B cell (primary cell): Measurements from ENCODE around the gene CHTF18. TPM values are rescaled to one million over a fixed set of nuclear protein-coding genes. Genes with fewer than 3 reads are reported as not detected.

Experiments
- ATAC-seq: fragments of 200-7000 bp; cut with Tn5 transposase; one replicate; pipeline ENCODE4 v1.10.0; 2021; ENCODE audit warnings: low read depth, mild to moderate bottlenecking, moderate number of reproducible peaks, moderate library complexity
- CTCF ChIA-PET: fragments of 350-600 bp; sonication (Branson Sonifier 250); formaldehyde crosslinking; loops from one replicate; lab custom pipeline; 2021; ENCODE audit warnings: antibody characterized with exemption, inconsistent platforms; lab: Charles Lee
- POLR2A ChIA-PET: fragments of 350-600 bp; sonication (Branson Sonifier 250); formaldehyde crosslinking; loops from one replicate; lab custom pipeline; 2021; ENCODE audit warnings: antibody characterized with exemption; lab: Charles Lee
- DNase-seq: peaks from one replicate; pipeline ENCODE4 v3.0.0; 2013
- H2AFZ ChIP-seq: 2 replicates; pipeline ENCODE4 v1.6.1; 2012; ENCODE audit warnings: mild to moderate bottlenecking, low read depth, low read length; ENCODE audit not compliant: insufficient read depth, poor library complexity, severe bottlenecking
- H3K27ac ChIP-seq, 2 donors: 1 replicate in 1 of 2; 2 replicates in 1 of 2; pipeline ENCODE4 v1.5.1; 2012 to 2013; ENCODE audit warnings: low read length in 2 of 2, mild to moderate bottlenecking in 2 of 2, moderate library complexity in 1 of 2
- H3K27me3 ChIP-seq, 4 experiments: fragments of 200-600 bp in 1 of 4; sonication (generic) in 1 of 4; replicated peaks in 1 of 4; 1 replicate in 2 of 4; 2 replicates in 2 of 4; pipeline versions ENCODE4 v1.6.1 to v1.7.0; 2013 to 2016; ENCODE audit warnings: low read length in 3 of 4, mild to moderate bottlenecking in 2 of 4, mixed read lengths in 1 of 4, moderate library complexity in 1 of 4; ENCODE audit not compliant: insufficient read depth in 4 of 4, control insufficient read depth in 3 of 4; ENCODE audit errors: control extremely low read depth in 1 of 4
- H3K36me3 ChIP-seq, 2 experiments: replicated peaks in 1 of 2; 1 replicate in 1 of 2; 2 replicates in 1 of 2; pipeline versions ENCODE4 v1.6.1 to v1.7.1; 2013; ENCODE audit warnings: low read length in 1 of 2; ENCODE audit not compliant: insufficient read depth in 2 of 2, control insufficient read depth in 1 of 2; ENCODE audit errors: control extremely low read depth in 1 of 2, extremely low read depth in 1 of 2
- H3K4me1 ChIP-seq, 2 donors: fragments of 200-600 bp in 1 of 2; sonication (generic) in 1 of 2; 1 replicate in 1 of 2; 2 replicates in 1 of 2; pipeline versions ENCODE4 v1.5.1 to v1.6.1; 2013 to 2017; ENCODE audit warnings: low read length in 2 of 2; ENCODE audit not compliant: control insufficient read depth in 2 of 2, insufficient read depth in 2 of 2
- H3K4me2 ChIP-seq: replicated peaks from 2 replicates; pipeline ENCODE3; 2012; ENCODE audit warnings: mild to moderate bottlenecking, low read depth, low read length; ENCODE audit not compliant: poor library complexity, severe bottlenecking
- H3K4me3 ChIP-seq, 5 experiments: fragments of 200-600 bp in 1 of 5; sonication (generic) in 1 of 5; 1 replicate in 3 of 5; 2 replicates in 2 of 5; pipeline versions ENCODE4 v1.5.1 to v1.7.0; 2011 to 2016; ENCODE audit warnings: low read length in 4 of 5, mild to moderate bottlenecking in 4 of 5, low read depth in 2 of 5, control low read depth in 1 of 5, moderate library complexity in 1 of 5; ENCODE audit not compliant: insufficient read depth in 1 of 5; ENCODE audit errors: control extremely low read depth in 1 of 5, extremely low read depth in 1 of 5
- H3K79me2 ChIP-seq: fragments of 200-600 bp; sonication (generic); one replicate; pipeline ENCODE4 v1.6.0; 2016; ENCODE audit warnings: low read length; ENCODE audit not compliant: control insufficient read depth, insufficient read depth
- H3K9ac ChIP-seq: fragments of 200-600 bp; sonication (generic); 2 replicates; pipeline ENCODE4 v1.6.1; 2017; ENCODE audit warnings: mild to moderate bottlenecking, low read length, moderate library complexity
- H3K9me3 ChIP-seq, 3 donors: one replicate each; pipeline versions ENCODE4 v1.6.1 to v1.7.1; 2013; ENCODE audit warnings: low read length in 2 of 3; ENCODE audit not compliant: control insufficient read depth in 2 of 3, insufficient read depth in 1 of 3; ENCODE audit errors: control extremely low read depth in 1 of 3
- H4K20me1 ChIP-seq: 2 replicates; pipeline ENCODE4 v1.6.0; 2012; ENCODE audit warnings: mild to moderate bottlenecking, low read length; ENCODE audit not compliant: insufficient read depth, control insufficient read depth, poor library complexity, severe bottlenecking
- H3K27ac Mint-ChIP-seq: one replicate; pipeline ENCODE4 v1.8.0; 2021; ENCODE audit warnings: mixed read lengths
- H3K27me3 Mint-ChIP-seq: one replicate; pipeline ENCODE4 v1.8.0; 2021; ENCODE audit warnings: mixed read lengths
- H3K4me1 Mint-ChIP-seq: one replicate; pipeline ENCODE4 v1.8.0; 2021; ENCODE audit warnings: mixed read lengths
- H3K4me3 Mint-ChIP-seq: one replicate; pipeline ENCODE4 v1.8.0; 2021; ENCODE audit warnings: mixed read lengths
- H3K9me3 Mint-ChIP-seq: one replicate; pipeline ENCODE4 v1.8.0; 2022; ENCODE audit warnings: mixed read lengths; ENCODE audit not compliant: insufficient read depth
- EZH2 ChIP-seq: IDR thresholded peaks from 2 replicates; pipeline ENCODE4 v1.6.1; 2012; ENCODE audit warnings: borderline replicate concordance, low read depth, mild to moderate bottlenecking, moderate library complexity, low read length; ENCODE audit not compliant: insufficient read depth, poor library complexity, severe bottlenecking
- WGBS: methylation state at CpG from one replicate; pipeline ENCODE4 v1.1.5; 2013; ENCODE audit warnings: missing lambda C conversion rate; ENCODE audit not compliant: insufficient coverage; 5-methylcytosine and 5-hydroxymethylcytosine counted together
- intact Hi-C: fragments of 100-400 bp; cut with micrococcal nuclease; formaldehyde crosslinking; loops from one replicate; pipeline ENCODE4 v1.10.0; 2022
- polyA plus RNA-seq: library from polyadenylated mRNA; depleted of rRNA; stranded (reverse); fragments of >200 nt; gene quantifications from 2 replicates; pipeline ENCODE4 v1.2.3, GENCODE V29; 2012
- total RNA-seq, 2 donors: library from RNA; stranded (reverse); fragments of 120-200 nt in 1 of 2; gene quantifications; 1 replicate in 1 of 2; 2 replicates in 1 of 2; pipeline versions ENCODE4 v1.2.3 to v1.2.4, GENCODE V29; 2013 to 2022
- TF ChIP-seq, protein P1 (sequence below): fragments of 200-600 bp; IDR thresholded peaks from one replicate; pipeline ENCODE4 v1.8.0; 2022; ENCODE audit warnings: antibody characterized with exemption, mild to moderate bottlenecking

Gene CHTF18
- total and polyA plus RNA-seq, 2 donors (not counting 1 experiment from before 2014, with no cell fraction given): 72.3 to 76.1 TPM

DNA sequence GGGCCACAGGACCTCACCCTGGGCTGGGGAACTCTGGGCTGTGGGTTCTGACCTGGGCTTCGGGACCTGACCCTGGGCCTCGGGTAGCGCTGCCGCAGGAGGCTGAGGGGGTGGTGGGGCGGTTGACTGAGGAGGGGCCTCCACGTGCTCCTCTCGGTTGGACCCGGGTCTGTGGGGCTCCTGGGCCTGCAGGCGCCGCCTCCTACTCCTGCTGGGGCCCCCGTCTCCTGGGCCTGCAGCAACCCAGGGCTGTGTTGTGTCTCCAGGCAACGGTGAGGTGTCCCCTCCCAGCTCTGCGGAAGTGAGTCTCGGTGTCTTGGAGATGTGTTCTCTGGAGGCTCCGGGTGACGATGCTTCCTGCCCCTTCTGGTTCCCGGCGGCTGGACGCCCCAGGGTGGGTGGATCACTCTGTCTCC lies 53.6 kb downstream of the CHTF18 start:
- H3K36me3 ChIP-seq: no peaks in the 10 kb centered on the region
- H3K4me3 Mint-ChIP-seq: no peak overlapping the region
- ChIA-PET CTCF (no interaction called here), POLR2A (no interaction called here)
- peaks cover 3% of the 10 kb centered on the region for H3K27me3 Mint-ChIP-seq
- ATAC-seq: no peak
- no peaks in the 10 kb centered on the region for H4K20me1 ChIP-seq
- no peaks in the 10 kb centered on the region for H3K9me3 Mint-ChIP-seq
- H3K79me2 ChIP-seq: no peaks in the 10 kb centered on the region
- peaks cover 0 to 3% (median 0%) of the 10 kb centered on the region in 4 experiments for H3K27me3 ChIP-seq
- no peak overlapping the region for H2AFZ ChIP-seq
- no peak for DNase-seq
- TF ChIP-seq, protein P1, sequence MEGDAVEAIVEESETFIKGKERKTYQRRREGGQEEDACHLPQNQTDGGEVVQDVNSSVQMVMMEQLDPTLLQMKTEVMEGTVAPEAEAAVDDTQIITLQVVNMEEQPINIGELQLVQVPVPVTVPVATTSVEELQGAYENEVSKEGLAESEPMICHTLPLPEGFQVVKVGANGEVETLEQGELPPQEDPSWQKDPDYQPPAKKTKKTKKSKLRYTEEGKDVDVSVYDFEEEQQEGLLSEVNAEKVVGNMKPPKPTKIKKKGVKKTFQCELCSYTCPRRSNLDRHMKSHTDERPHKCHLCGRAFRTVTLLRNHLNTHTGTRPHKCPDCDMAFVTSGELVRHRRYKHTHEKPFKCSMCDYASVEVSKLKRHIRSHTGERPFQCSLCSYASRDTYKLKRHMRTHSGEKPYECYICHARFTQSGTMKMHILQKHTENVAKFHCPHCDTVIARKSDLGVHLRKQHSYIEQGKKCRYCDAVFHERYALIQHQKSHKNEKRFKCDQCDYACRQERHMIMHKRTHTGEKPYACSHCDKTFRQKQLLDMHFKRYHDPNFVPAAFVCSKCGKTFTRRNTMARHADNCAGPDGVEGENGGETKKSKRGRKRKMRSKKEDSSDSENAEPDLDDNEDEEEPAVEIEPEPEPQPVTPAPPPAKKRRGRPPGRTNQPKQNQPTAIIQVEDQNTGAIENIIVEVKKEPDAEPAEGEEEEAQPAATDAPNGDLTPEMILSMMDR: no peak
- TF ChIP-seq EZH2: no peak
- H3K4me1 ChIP-seq: no peaks in the 10 kb centered on the region
- intact Hi-C loops: no loop called here
- no peak overlapping the region for H3K4me2 ChIP-seq
- H3K9me3 ChIP-seq: peaks cover 0 to 20% (median 0%) of the 10 kb centered on the region in 3 donors
- H3K27ac ChIP-seq: no peak overlapping the region
- H3K4me1 Mint-ChIP-seq: no peaks in the 10 kb centered on the region
- H3K27ac Mint-ChIP-seq: no peak overlapping the region
- H3K9ac ChIP-seq: no peak overlapping the region
- H3K4me3 ChIP-seq: no peak overlapping the region
- 80% methylated on average over 18 of the region's 19 CpGs for WGBS

DNA sequence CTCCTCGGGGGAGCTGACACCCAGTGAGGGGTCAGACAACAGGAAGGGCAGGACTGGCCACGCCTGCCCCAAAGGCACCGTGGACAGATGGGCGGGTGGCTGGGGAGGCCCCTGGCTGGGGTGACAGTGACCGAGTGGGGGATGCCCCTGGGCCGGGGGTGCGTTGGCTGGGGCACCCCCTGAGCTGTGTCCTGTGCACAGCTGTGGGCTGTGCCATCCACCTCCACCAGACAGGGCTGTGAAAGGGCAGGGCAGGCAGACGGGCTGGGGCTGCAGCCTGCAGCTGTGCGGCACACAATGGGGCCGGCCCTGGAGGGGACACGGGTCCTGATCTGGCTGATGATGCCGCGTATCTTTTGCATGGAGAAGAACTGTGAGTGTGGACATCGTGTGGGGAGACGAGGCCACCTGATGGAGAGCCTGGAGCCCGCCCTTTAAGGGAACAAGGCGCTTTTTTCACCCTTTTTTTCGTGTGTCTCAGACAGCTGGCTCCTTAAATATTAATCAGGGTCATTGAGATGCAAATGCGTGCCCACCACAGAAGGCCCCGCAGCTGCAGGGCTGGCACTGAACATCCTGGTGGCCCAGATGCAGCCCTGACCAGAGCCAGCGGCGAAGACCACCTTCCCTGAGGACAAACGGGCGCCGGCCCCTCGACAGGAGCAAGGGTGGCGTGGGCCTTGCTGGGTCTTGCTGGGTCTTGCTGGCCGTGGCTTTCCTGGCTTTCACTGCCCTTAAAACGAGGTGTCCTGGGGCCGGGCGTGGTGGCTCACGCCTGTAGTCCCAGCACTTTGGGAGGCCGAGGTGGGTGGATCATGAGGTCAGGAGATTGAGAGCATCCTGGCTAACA lies 54.5 kb downstream of the CHTF18 start:
- Mint-ChIP-seq H3K27ac (no peak overlapping the region), H3K9me3 (no peaks in the 10 kb centered on the region), H3K4me3 (no peak overlapping the region), H3K27me3 (peaks cover 3% of the 10 kb centered on the region), H3K4me1 (no peaks in the 10 kb centered on the region)
- Histone ChIP-seq H3K36me3 (no peaks in the 10 kb centered on the region), H3K79me2 (no peaks in the 10 kb centered on the region), H3K4me2 (no peak overlapping the region), H2AFZ (no peak overlapping the region), H3K9me3 (peaks cover 0 to 16% (median 0%) of the 10 kb centered on the region in 3 donors), H3K4me3 (no peak overlapping the region), H3K9ac (no peak overlapping the region), H3K4me1 (no peaks in the 10 kb centered on the region), H3K27ac (no peak overlapping the region), H3K27me3 (peaks cover 0 to 3% (median 0%) of the 10 kb centered on the region in 4 experiments), H4K20me1 (no peaks in the 10 kb centered on the region)
- TF ChIP-seq, protein P1: no peak
- TF ChIP-seq EZH2: no peak
- WGBS: 84% methylated on average over 33 of the region's 33 CpGs
- ATAC-seq (no peak), DNase-seq (no peak)
- CTCF ChIA-PET: interaction anchor here (0.7 kb wide), 1 partner anchor 130 kb away, joined by 3 read pairs; no protein-coding TSS in a partner anchor
- intact Hi-C loops: no loop called here
- POLR2A ChIA-PET: no interaction called here
